Ishikawa (cell line): ENCODE data around the gene ROBO3.

Experiments
- CEBPB ChIP-seq: IDR thresholded peaks from 2 replicates; pipeline ENCODE4 v1.6.1; 2012
- CREB1 ChIP-seq: IDR thresholded peaks from 2 replicates; pipeline ENCODE4 v1.6.1; 2012; ENCODE audit warnings: low read depth
- EP300 ChIP-seq: IDR thresholded peaks from 2 replicates; pipeline ENCODE4 v1.6.1; 2012; ENCODE audit warnings: borderline replicate concordance
- FOXM1 ChIP-seq: IDR thresholded peaks from 2 replicates; pipeline ENCODE4 v1.6.1; 2012; ENCODE audit warnings: low read depth, borderline replicate concordance
- NFIC ChIP-seq: IDR thresholded peaks from 2 replicates; pipeline ENCODE4 v1.6.1; 2012
- RAD21 ChIP-seq: IDR thresholded peaks from 2 replicates; pipeline ENCODE4 v1.6.1; 2012; ENCODE audit warnings: low read depth
- REST ChIP-seq: IDR thresholded peaks from 2 replicates; pipeline ENCODE4 v1.6.1; 2012; ENCODE audit warnings: low read depth, mild to moderate bottlenecking
- TAF1 ChIP-seq: IDR thresholded peaks from 2 replicates; pipeline ENCODE4 v1.6.1; 2012; ENCODE audit warnings: low read depth, mild to moderate bottlenecking
- TCF12 ChIP-seq: IDR thresholded peaks from 2 replicates; pipeline ENCODE4 v1.6.1; 2012; ENCODE audit warnings: low read depth
- TEAD4 ChIP-seq: IDR thresholded peaks from 2 replicates; pipeline ENCODE4 v1.6.1; 2012
- YY1 ChIP-seq: IDR thresholded peaks from 2 replicates; pipeline ENCODE4 v1.6.1; 2012; ENCODE audit warnings: low read depth
- TF ChIP-seq, protein P1 (sequence below): IDR thresholded peaks from 2 replicates; pipeline ENCODE4 v1.6.1; 2012

- TF ChIP-seq RAD21 (no peak), REST (no peak), CREB1 (no peak), TEAD4 (no peak), YY1 (no peak), CEBPB (no peak), EP300 (no peak), NFIC (no peak), FOXM1 (no peak), TAF1 (no peak), TCF12 (no peak)
- TF ChIP-seq, protein P1, sequence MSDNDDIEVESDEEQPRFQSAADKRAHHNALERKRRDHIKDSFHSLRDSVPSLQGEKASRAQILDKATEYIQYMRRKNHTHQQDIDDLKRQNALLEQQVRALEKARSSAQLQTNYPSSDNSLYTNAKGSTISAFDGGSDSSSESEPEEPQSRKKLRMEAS = no peak
These were observed 32.7 kb upstream of the ROBO3 start for GRCh38 chr11:124832571-124832970.
